ENCODE measurements around the gene EPHB2.

GRCh38 chr1:22763487-22764200, 53.0 kb downstream of the EPHB2 start:
- TF ChIP-seq CTCF (IDR thresholded peaks at IDR 0.05) (no peak), POLR2A (IDR thresholded peaks at IDR 0.05) (no peak), EP300 (IDR thresholded peaks at IDR 0.05) (no peak)
